HG03097 (cell line): ENCODE measurements around the gene SLC19A2.
"Not testable (repeated sequence)": the region's sequence is repeated elsewhere in the genome, so short reads cannot be mapped to it uniquely, and the experiment has no call there.

Source experiments
- ATAC-seq: cut with Tn5 transposase; IDR thresholded peaks from one replicate; pipeline ENCODE4 v1.9.1; 2021; ENCODE audit not compliant: unreplicated experiment, low FRiP score

SLC19A2 gene

GRCh38 chr1:169485431-169486280 lies at the start of gene SLC19A2:
TSS of gene SLC19A2 (minus strand) at chr1:169485944. CDS start at chr1:169485766, 178 bp downstream.
- peak; percentile 97 for ATAC-seq

- ATAC-seq = no peak
Observed at GRCh38 chr1:169534653-169535052, 48.9 kb upstream of the SLC19A2 start.

- not testable (repeated sequence) for ATAC-seq
Observed at GRCh38 chr1:169533528-169534190, 47.9 kb upstream of the SLC19A2 start.

GRCh38 chr1:169530448-169530847 lies 44.7 kb upstream of the SLC19A2 start:
- no peak for ATAC-seq

- ATAC-seq = no peak
Observed at GRCh38 chr1:169529068-169529642, 43.4 kb upstream of the SLC19A2 start.

- ATAC-seq = no peak
Observed at GRCh38 chr1:169528215-169529067, 42.7 kb upstream of the SLC19A2 start.

GRCh38 chr1:169527451-169528214 lies 41.9 kb upstream of the SLC19A2 start:
- no peak for ATAC-seq

- no peak for ATAC-seq
Observed at GRCh38 chr1:169527001-169527400, 41.3 kb upstream of the SLC19A2 start.

GRCh38 chr1:169526120-169526832 lies 40.5 kb upstream of the SLC19A2 start:
- ATAC-seq = no peak

- no peak for ATAC-seq
Observed at GRCh38 chr1:169525391-169525790, 39.6 kb upstream of the SLC19A2 start.

- ATAC-seq = no peak
Observed at GRCh38 chr1:169523904-169524303, 38.2 kb upstream of the SLC19A2 start.

GRCh38 chr1:169521226-169521625 lies 35.5 kb upstream of the SLC19A2 start:
- no peak for ATAC-seq

- no peak for ATAC-seq
Observed at GRCh38 chr1:169517558-169518186, 31.9 kb upstream of the SLC19A2 start.

GRCh38 chr1:169515641-169516040 lies 29.9 kb upstream of the SLC19A2 start:
- ATAC-seq = no peak

- ATAC-seq = no peak
Observed at GRCh38 chr1:169514566-169515270, 29.0 kb upstream of the SLC19A2 start.

GRCh38 chr1:169513208-169513607 lies 27.5 kb upstream of the SLC19A2 start:
- ATAC-seq = no peak

GRCh38 chr1:169511316-169512005 lies 25.7 kb upstream of the SLC19A2 start:
- ATAC-seq = no peak

- no peak for ATAC-seq
Observed at GRCh38 chr1:169510060-169510459, 24.3 kb upstream of the SLC19A2 start.
